HepG2 (cell line): ENCODE results near the gene RHBDD3. TPM values are rescaled to one million over a fixed set of nuclear protein-coding genes. Genes with fewer than 3 reads are reported as not detected.

ENCODE experiments used
- ARID2 ChIP-seq: sonication (generic); formaldehyde crosslinking; IDR thresholded peaks from 2 replicates; pipeline ENCODE4 v1.8.1; 2022; ENCODE audit warnings: mild to moderate bottlenecking, missing genetic modification reagents, borderline replicate concordance
- CENPBD1 ChIP-seq: sonication (generic); formaldehyde crosslinking; IDR thresholded peaks from 2 replicates; pipeline ENCODE4 v1.8.0; 2022; ENCODE audit warnings: missing genetic modification reagents, low read depth, mild to moderate bottlenecking, borderline replicate concordance
- DMAP1 ChIP-seq: IDR thresholded peaks from 2 replicates; pipeline ENCODE4 v1.6.1; 2016
- HIVEP1 ChIP-seq: sonication (generic); formaldehyde crosslinking; IDR thresholded peaks from 2 replicates; pipeline ENCODE4 v1.4.0; 2020; ENCODE audit warnings: mild to moderate bottlenecking, missing genetic modification reagents
- HMGXB3 ChIP-seq: sonication (generic); formaldehyde crosslinking; IDR thresholded peaks from 2 replicates; pipeline ENCODE4 v1.4.0; 2020; ENCODE audit warnings: missing genetic modification reagents, borderline replicate concordance
- HNRNPLL ChIP-seq: fragments of 200-400 bp; formaldehyde crosslinking; IDR thresholded peaks from 2 replicates; pipeline ENCODE4 v1.6.1; 2017; ENCODE audit warnings: mild to moderate bottlenecking, low read depth, low read length; ENCODE audit not compliant: poor library complexity, severe bottlenecking
- KDM3A ChIP-seq: IDR thresholded peaks from 2 replicates; pipeline ENCODE4 v1.6.1; 2018; ENCODE audit warnings: low read depth, missing compliant biosample characterization
- POGZ ChIP-seq: sonication (generic); formaldehyde crosslinking; IDR thresholded peaks from 2 replicates; pipeline ENCODE4 v1.4.0; 2020; ENCODE audit warnings: mild to moderate bottlenecking, missing genetic modification reagents
- REPIN1 ChIP-seq: sonication (generic); formaldehyde crosslinking; IDR thresholded peaks from 2 replicates; pipeline ENCODE4 v1.8.0; 2022; ENCODE audit warnings: missing genetic modification reagents, low read depth, mild to moderate bottlenecking, borderline replicate concordance
- SP140L ChIP-seq: sonication (generic); formaldehyde crosslinking; IDR thresholded peaks from 2 replicates; pipeline ENCODE4 v1.4.0; 2020; ENCODE audit warnings: missing genetic modification reagents, borderline replicate concordance
- ZBTB37 ChIP-seq: sonication (generic); formaldehyde crosslinking; IDR thresholded peaks from 2 replicates; pipeline ENCODE4 v1.4.0; 2020; ENCODE audit warnings: mild to moderate bottlenecking, missing genetic modification reagents
- ZFX ChIP-seq: sonication (generic); formaldehyde crosslinking; IDR thresholded peaks from 2 replicates; pipeline ENCODE4 v1.4.0; 2020; ENCODE audit warnings: mild to moderate bottlenecking, low read depth, missing genetic modification reagents, moderate library complexity
- ZHX2 ChIP-seq, 2 experiments: sonication (generic) in 1 of 2; formaldehyde crosslinking in 1 of 2; IDR thresholded peaks; 2 replicates each; pipeline versions ENCODE4 v1.6.1 to v1.9.0; 2014 to 2022; ENCODE audit warnings: antibody characterized with exemption in 1 of 2, borderline replicate concordance in 1 of 2, inconsistent platforms in 1 of 2, low read depth in 1 of 2, missing genetic modification reagents in 1 of 2
- ZNF230 ChIP-seq: sonication (generic); formaldehyde crosslinking; IDR thresholded peaks from 2 replicates; pipeline ENCODE4 v1.4.0; 2020; ENCODE audit warnings: mild to moderate bottlenecking, missing genetic modification reagents
- ZNF747 ChIP-seq: sonication (generic); formaldehyde crosslinking; IDR thresholded peaks from 2 replicates; pipeline ENCODE4 v1.8.1; 2023; ENCODE audit warnings: missing genetic modification reagents, mild to moderate bottlenecking, borderline replicate concordance
- ZSCAN12 ChIP-seq: sonication (generic); formaldehyde crosslinking; IDR thresholded peaks from 2 replicates; pipeline ENCODE4 v1.9.0; 2021; ENCODE audit warnings: mild to moderate bottlenecking, missing genetic modification reagents
- polyA plus RNA-seq, 8 experiments: library from polyadenylated mRNA; depleted of rRNA in 3 of 8; stranded (reverse) in 7 of 8; unstranded in 1 of 8; fragments of >200 nt; fragmentation: Illumina TruSeq in 4 of 8; extraction: Trizol in 4 of 8; gene quantifications; 2 replicates each; pipeline versions ENCODE4 v1.2.1 to v1.2.3, GENCODE V29; 2011 to 2016; ENCODE audit warnings: low read depth in 4 of 8, missing spikeins in 1 of 8, mixed read lengths in 1 of 8; ENCODE audit not compliant: insufficient read depth in 1 of 8
- total RNA-seq, 5 experiments: library from RNA; depleted of rRNA; stranded (reverse); fragments of >200 nt; fragmentation: Illumina TruSeq; extraction: Trizol; gene quantifications; 2 replicates each; pipeline ENCODE4 v1.2.3, GENCODE V29; 2016; ENCODE audit warnings: low read depth in 1 of 5

RHBDD3 gene
- total and polyA plus RNA-seq, 2 of the 13 experiments (the other 11 are each of a cell fraction or from before 2014, with no cell fraction given), result 12.1 to 26.7 TPM

GRCh38 chr22:29268511-29269229 is 889 bp upstream of the RHBDD3 start (continued):
- TF ChIP-seq HMGXB3 (CRISPR knock-in tag) (no peak), POGZ (CRISPR knock-in tag) (no peak), DMAP1 (CRISPR knock-in tag) (no peak), ZSCAN12 (CRISPR knock-in tag) (0 out of 2 replicates have a peak, but pooled peaks have one; percentile 11), KDM3A (no peak), CENPBD1 (no peak), SP140L (no peak), ZFX (peak; percentile 89; the same call in 1 of the 2 replicates), ZHX2 (IDR thresholded peaks at IDR 0.05; ENCODE audit: low read depth) (0 out of 2 replicates have a peak, but pooled peaks have one; percentile 1), ZHX2 (CRISPR knock-in tag; IDR thresholded peaks at IDR 0.05; ENCODE audit: borderline replicate concordance) (no peak), ZNF747 (peak; percentile 29; the same call in 1 of the 2 replicates), HIVEP1 (CRISPR knock-in tag) (no peak), ZBTB37 (CRISPR knock-in tag) (no peak), HNRNPLL (no peak), REPIN1 (no peak), ARID2 (CRISPR knock-in tag) (no peak), ZNF230 (CRISPR knock-in tag) (no peak; the same call in 1 of the 2 replicates)
